Nephron (organoid): Measurements from ENCODE around the gene SEMA3A.

Experiments
- H3K27ac Mint-ChIP-seq, 3 experiments: 2 replicates each; pipeline ENCODE4 v1.8.0; 2020; ENCODE audit warnings: mixed read lengths in 3 of 3, mild to moderate bottlenecking in 2 of 3, moderate library complexity in 1 of 3
- H3K27me3 Mint-ChIP-seq: 2 replicates; pipeline ENCODE4 v1.8.0; 2021; ENCODE audit warnings: low read depth, mild to moderate bottlenecking, moderate library complexity, mixed read lengths
- H3K36me3 Mint-ChIP-seq: 2 replicates; pipeline ENCODE4 v1.8.0; 2020; ENCODE audit warnings: low read depth, mixed read lengths
- H3K4me1 Mint-ChIP-seq: 2 replicates; pipeline ENCODE4 v1.8.0; 2020; ENCODE audit warnings: mixed read lengths
- H3K4me3 Mint-ChIP-seq, 3 experiments: 2 replicates each; pipeline ENCODE4 v1.8.0; 2020; ENCODE audit warnings: mild to moderate bottlenecking in 3 of 3, mixed read lengths in 3 of 3, moderate library complexity in 2 of 3
- H3K9me3 Mint-ChIP-seq: 2 replicates; pipeline ENCODE4 v1.8.0; 2020; ENCODE audit warnings: mixed read lengths
- CTCF ChIP-seq, 3 experiments: fragments of 200-600 bp; sonication (generic); IDR thresholded peaks; one replicate each; pipeline ENCODE4 v1.5.0; 2021; ENCODE audit warnings: antibody characterized with exemption in 3 of 3; ENCODE audit not compliant: unreplicated experiment in 3 of 3

Gene SEMA3A

GRCh38 chr7:84207025-84207424 is 12.4 kb upstream of the SEMA3A start:
- Mint-ChIP-seq H3K27ac (no peak overlapping the region), H3K9me3 (no peaks in the 10 kb centered on the region), H3K27me3 (no peaks in the 10 kb centered on the region), H3K36me3 (no peaks in the 10 kb centered on the region), H3K4me1 (no peaks in the 10 kb centered on the region), H3K4me3 (no peak overlapping the region)
- no peak for TF ChIP-seq CTCF (IDR thresholded peaks at IDR 0.05; ENCODE audit: unreplicated experiment in 3 of 3)

- TF ChIP-seq CTCF (IDR thresholded peaks at IDR 0.05; ENCODE audit: unreplicated experiment in 3 of 3), result no peak
- H3K27me3 Mint-ChIP-seq, result no peaks in the 10 kb centered on the region
- H3K9me3 Mint-ChIP-seq, result no peaks in the 10 kb centered on the region
- H3K4me1 Mint-ChIP-seq, result peaks cover 8% of the 10 kb centered on the region
- no peaks in the 10 kb centered on the region for H3K36me3 Mint-ChIP-seq
- no peak overlapping the region for H3K4me3 Mint-ChIP-seq
- H3K27ac Mint-ChIP-seq, result no peak overlapping the region
Measured at GRCh38 chr7:84204655-84205054, 10.1 kb upstream of the SEMA3A start.

- Mint-ChIP-seq H3K4me1 (peaks cover 8% of the 10 kb centered on the region), H3K9me3 (no peaks in the 10 kb centered on the region), H3K27ac (no peak overlapping the region), H3K27me3 (no peaks in the 10 kb centered on the region), H3K4me3 (no peak overlapping the region), H3K36me3 (no peaks in the 10 kb centered on the region)
- no peak for TF ChIP-seq CTCF (IDR thresholded peaks at IDR 0.05; ENCODE audit: unreplicated experiment in 3 of 3)
Measured at GRCh38 chr7:84202855-84203254, 8.3 kb upstream of the SEMA3A start.

- no peak overlapping the region for H3K27ac Mint-ChIP-seq
- H3K4me3 Mint-ChIP-seq, result no peak overlapping the region
- no peaks in the 10 kb centered on the region for H3K36me3 Mint-ChIP-seq
- TF ChIP-seq CTCF (IDR thresholded peaks at IDR 0.05; ENCODE audit: unreplicated experiment in 3 of 3), result no peak
- H3K9me3 Mint-ChIP-seq, result no peaks in the 10 kb centered on the region
- no peaks in the 10 kb centered on the region for H3K27me3 Mint-ChIP-seq
- H3K4me1 Mint-ChIP-seq, result peaks cover 14% of the 10 kb centered on the region
Measured at GRCh38 chr7:84200859-84201258, 6.3 kb upstream of the SEMA3A start.

GRCh38 chr7:84199216-84199615 is 4.6 kb upstream of the SEMA3A start:
- TF ChIP-seq CTCF (IDR thresholded peaks at IDR 0.05; ENCODE audit: unreplicated experiment in 3 of 3), result no peak
- peaks cover 25% of the 10 kb centered on the region for H3K4me1 Mint-ChIP-seq
- H3K27ac Mint-ChIP-seq, result no peak overlapping the region
- H3K27me3 Mint-ChIP-seq, result peaks cover 6% of the 10 kb centered on the region
- H3K36me3 Mint-ChIP-seq, result no peaks in the 10 kb centered on the region
- no peaks in the 10 kb centered on the region for H3K9me3 Mint-ChIP-seq
- H3K4me3 Mint-ChIP-seq, result no peak overlapping the region

GRCh38 chr7:84196084-84196503 is 1.5 kb upstream of the SEMA3A start:
- TF ChIP-seq CTCF (IDR thresholded peaks at IDR 0.05; ENCODE audit: unreplicated experiment in 3 of 3), result no peak
- H3K27ac Mint-ChIP-seq, result peak overlapping the region; percentile 82 to 88 (median 85)
- no peaks in the 10 kb centered on the region for H3K9me3 Mint-ChIP-seq
- no peaks in the 10 kb centered on the region for H3K36me3 Mint-ChIP-seq
- peaks cover 6% of the 10 kb centered on the region for H3K27me3 Mint-ChIP-seq
- peaks cover 28% of the 10 kb centered on the region for H3K4me1 Mint-ChIP-seq
- peak overlapping the region; percentile 93 to 96 (median 94) for H3K4me3 Mint-ChIP-seq
